Measurements from ENCODE around the gene RANBP9. TPM values are rescaled to one million over a fixed set of nuclear protein-coding genes. Genes with fewer than 3 reads are reported as not detected.

The RANBP9 gene
- total and polyA plus RNA-seq, 9 of the 15 experiments (the other 6 are each of a cell fraction or from before 2014, with no cell fraction given): 27.5 to 130 (median 61.5) TPM

DNA sequence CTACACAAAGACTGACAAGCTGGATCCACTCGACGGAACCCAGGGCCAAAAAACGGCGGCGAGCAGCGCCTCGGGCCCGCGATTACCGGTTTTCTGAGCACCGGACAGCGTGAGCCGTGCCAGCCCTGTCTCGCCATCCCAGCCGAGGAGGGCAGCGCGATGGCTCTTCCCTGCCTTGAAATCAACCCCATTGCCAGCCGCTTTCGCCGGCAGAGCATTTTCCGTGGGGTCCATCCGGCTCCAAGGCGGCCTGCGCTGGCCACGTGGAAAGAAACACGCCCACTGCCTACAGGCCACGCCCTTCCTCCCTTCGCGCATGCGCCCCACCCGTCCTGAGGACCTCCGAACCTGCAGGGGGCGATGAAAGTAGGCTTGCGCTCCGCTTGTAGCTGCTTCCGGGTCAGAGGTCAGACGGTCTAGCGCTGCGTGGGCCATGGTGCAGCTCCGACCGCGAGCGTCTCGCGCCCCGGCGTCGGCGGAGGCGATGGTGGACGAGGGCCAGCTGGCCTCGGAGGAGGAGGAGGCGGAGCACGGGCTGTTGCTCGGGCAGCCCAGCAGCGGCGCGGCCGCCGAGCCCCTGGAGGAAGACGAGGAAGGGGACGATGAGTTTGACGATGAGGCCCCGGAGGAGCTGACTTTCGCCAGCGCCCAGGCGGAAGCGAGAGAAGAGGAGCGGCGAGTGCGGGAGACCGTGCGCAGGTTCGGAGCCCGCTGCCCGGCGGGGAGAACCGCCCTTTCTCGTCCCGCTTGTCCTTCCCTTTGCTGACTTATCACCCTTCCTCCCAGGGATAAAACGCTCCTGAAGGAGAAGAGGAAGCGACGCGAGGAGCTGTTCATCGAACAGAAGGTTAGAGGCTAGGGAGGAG lies 96.5 kb downstream of the RANBP9 start, which contains the start of gene NOL7 (continued):
- TF ChIP-seq, protein P1, sequence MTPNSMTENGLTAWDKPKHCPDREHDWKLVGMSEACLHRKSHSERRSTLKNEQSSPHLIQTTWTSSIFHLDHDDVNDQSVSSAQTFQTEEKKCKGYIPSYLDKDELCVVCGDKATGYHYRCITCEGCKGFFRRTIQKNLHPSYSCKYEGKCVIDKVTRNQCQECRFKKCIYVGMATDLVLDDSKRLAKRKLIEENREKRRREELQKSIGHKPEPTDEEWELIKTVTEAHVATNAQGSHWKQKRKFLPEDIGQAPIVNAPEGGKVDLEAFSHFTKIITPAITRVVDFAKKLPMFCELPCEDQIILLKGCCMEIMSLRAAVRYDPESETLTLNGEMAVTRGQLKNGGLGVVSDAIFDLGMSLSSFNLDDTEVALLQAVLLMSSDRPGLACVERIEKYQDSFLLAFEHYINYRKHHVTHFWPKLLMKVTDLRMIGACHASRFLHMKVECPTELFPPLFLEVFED (CRISPR knock-in tag; conservative IDR thresholded peaks at IDR 0.05): no peak; the same call in 1 of the 2 replicates
- TF ChIP-seq SIN3B (IDR thresholded peaks at IDR 0.05; ENCODE audit: low read depth) (peak; percentile 96), NR3C1 (CRISPR knock-in tag; IDR thresholded peaks at IDR 0.05) (0 out of 2 replicates have a peak, but pooled peaks have one; percentile 28), ZNF584 (CRISPR knock-in tag; IDR thresholded peaks at IDR 0.05; ENCODE audit: low read depth) (peak; percentile 63; the same call in 1 of the 2 replicates), NFE2 (IDR thresholded peaks at IDR 0.05; ENCODE audit: low read depth) (peak; percentile 36; the same call in 1 of the 2 replicates), ZNF146 (CRISPR knock-in tag; IDR thresholded peaks at IDR 0.05; ENCODE audit: unreplicated experiment) (peak; percentile 24), MEIS2 (IDR thresholded peaks at IDR 0.05; ENCODE audit: partially characterized antibody) (peak; percentile 81), CBFB (CRISPR knock-in tag; IDR thresholded peaks at IDR 0.05) (peak; percentile 91; the same call in 1 of the 2 replicates), ARID2 (IDR thresholded peaks at IDR 0.05) (0 out of 2 replicates have a peak, but pooled peaks have one; percentile 13), FOXK1 (CRISPR knock-in tag; IDR thresholded peaks at IDR 0.05; ENCODE audit: borderline replicate concordance) (0 out of 2 replicates have a peak, but pooled peaks have one; percentile 85), ZNF699 (CRISPR knock-in tag; IDR thresholded peaks at IDR 0.05; ENCODE audit: insufficient replicate concordance) (no peak), CHAMP1 (IDR thresholded peaks at IDR 0.05) (peak; percentile 78), SOX6 (IDR thresholded peaks at IDR 0.05) (peak; percentile 82), HNRNPH1 (optimal IDR thresholded peaks at IDR 0.05; ENCODE audit: low read depth, low read length) (no peak), CBFA2T3 (IDR thresholded peaks at IDR 0.05) (peak; percentile 25; the same call in 1 of the 2 replicates), ZNF121 (CRISPR knock-in tag; conservative IDR thresholded peaks at IDR 0.05) (no peak), PRPF4 (IDR thresholded peaks at IDR 0.05; ENCODE audit: insufficient read depth, low read depth, low read length, poor library complexity, severe bottlenecking) (peak; percentile 27), CBX2 (IDR thresholded peaks at IDR 0.05; ENCODE audit: insufficient read depth, low read length, poor library complexity, severe bottlenecking) (no peak), HOXB6 (CRISPR knock-in tag; IDR thresholded peaks at IDR 0.05; ENCODE audit: borderline replicate concordance) (no peak), ZNF561 (CRISPR knock-in tag; conservative IDR thresholded peaks at IDR 0.05) (no peak), MYNN (IDR thresholded peaks at IDR 0.05) (no peak), MYNN (CRISPR knock-in tag; IDR thresholded peaks at IDR 0.05) (no peak), KDM2B (CRISPR knock-in tag; IDR thresholded peaks at IDR 0.05) (0 out of 2 replicates have a peak, but pooled peaks have one; percentile 11)
- TF ChIP-seq, protein P2, sequence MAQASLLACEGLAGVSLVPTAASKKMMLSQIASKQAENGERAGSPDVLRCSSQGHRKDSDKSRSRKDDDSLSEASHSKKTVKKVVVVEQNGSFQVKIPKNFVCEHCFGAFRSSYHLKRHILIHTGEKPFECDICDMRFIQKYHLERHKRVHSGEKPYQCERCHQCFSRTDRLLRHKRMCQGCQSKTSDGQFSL (CRISPR knock-in tag; IDR thresholded peaks at IDR 0.05): peak; percentile 44; the same call in 1 of the 2 replicates
- TF ChIP-seq, protein P2 (tag; IDR thresholded peaks at IDR 0.05): no peak

Measured in K562 (cell line).